H9 (cell line): ENCODE data around the gene CCIN. TPM values are rescaled to one million over a fixed set of nuclear protein-coding genes. Genes with fewer than 3 reads are reported as not detected.

Experiments used
- DNase-seq: peaks from one replicate; pipeline ENCODE4 v3.0.0-alpha.2; 2017
- H2AFZ ChIP-seq: one replicate; pipeline ENCODE4 v1.6.1; 2013; ENCODE audit warnings: mild to moderate bottlenecking, low read length, control low read depth, moderate library complexity
- H2AK5ac ChIP-seq: 2 replicates; pipeline ENCODE4 v1.6.1; 2013; ENCODE audit warnings: low read length, control low read depth, mixed read lengths; ENCODE audit not compliant: insufficient read length
- H2BK120ac ChIP-seq: one replicate; pipeline ENCODE4 v1.6.1; 2013; ENCODE audit warnings: low read depth, mild to moderate bottlenecking, low read length, control low read depth, inconsistent platforms; ENCODE audit not compliant: poor library complexity, severe bottlenecking
- H2BK12ac ChIP-seq: 2 replicates; pipeline ENCODE4 v1.6.1; 2013; ENCODE audit warnings: low read length, control low read depth, mixed read lengths, low read depth; ENCODE audit not compliant: insufficient read length
- H2BK15ac ChIP-seq: 2 replicates; pipeline ENCODE4 v1.6.1; 2013; ENCODE audit warnings: low read depth, low read length, control low read depth
- H2BK20ac ChIP-seq: one replicate; pipeline ENCODE4 v1.6.1; 2013; ENCODE audit warnings: low read depth, mild to moderate bottlenecking, low read length, control low read depth, inconsistent platforms; ENCODE audit not compliant: poor library complexity, severe bottlenecking
- H2BK5ac ChIP-seq: 2 replicates; pipeline ENCODE4 v1.6.1; 2013; ENCODE audit warnings: low read length, control low read depth, mixed read lengths; ENCODE audit not compliant: insufficient read length
- H3K14ac ChIP-seq: 2 replicates; pipeline ENCODE4 v1.6.1; 2013; ENCODE audit warnings: low read length, control low read depth; ENCODE audit not compliant: insufficient read depth
- H3K18ac ChIP-seq: 2 replicates; pipeline ENCODE4 v1.6.1; 2013; ENCODE audit warnings: low read depth, mild to moderate bottlenecking, mixed read lengths, low read length, control low read depth; ENCODE audit not compliant: insufficient read length
- H3K23ac ChIP-seq: 2 replicates; pipeline ENCODE4 v1.6.1; 2013; ENCODE audit warnings: low read length, control low read depth, mixed read lengths, low read depth; ENCODE audit not compliant: insufficient read length
- H3K23me2 ChIP-seq: 2 replicates; pipeline ENCODE4 v1.6.1; 2013; ENCODE audit warnings: low read depth, mild to moderate bottlenecking, mixed read lengths, low read length, control low read depth; ENCODE audit not compliant: insufficient read length, poor library complexity, severe bottlenecking
- H3K27ac ChIP-seq: 2 replicates; pipeline ENCODE4 v1.5.1; 2013; ENCODE audit warnings: low read length, control low read depth, mixed read lengths, low read depth; ENCODE audit not compliant: insufficient read length
- H3K27me3 ChIP-seq: 2 replicates; pipeline ENCODE4 v1.6.1; 2013; ENCODE audit warnings: low read length, control low read depth, inconsistent platforms; ENCODE audit not compliant: insufficient read depth
- H3K4ac ChIP-seq: 2 replicates; pipeline ENCODE4 v1.6.1; 2013; ENCODE audit warnings: low read depth, mild to moderate bottlenecking, control low read depth, inconsistent platforms, low read length, moderate library complexity
- H3K4me1 ChIP-seq: 2 replicates; pipeline ENCODE4 v1.6.1; 2013; ENCODE audit warnings: low read length, control low read depth, inconsistent platforms; ENCODE audit not compliant: insufficient read depth
- H3K4me2 ChIP-seq: 2 replicates; pipeline ENCODE4 v1.6.1; 2013; ENCODE audit warnings: low read length, control low read depth, mixed read lengths; ENCODE audit not compliant: insufficient read length, insufficient read depth
- H3K56ac ChIP-seq: 2 replicates; pipeline ENCODE4 v1.6.1; 2013; ENCODE audit warnings: low read depth, mild to moderate bottlenecking, mixed read lengths, low read length, control low read depth; ENCODE audit not compliant: insufficient read length
- H3K79me1 ChIP-seq: 2 replicates; pipeline ENCODE4 v1.6.1; 2013; ENCODE audit warnings: low read depth, mild to moderate bottlenecking, moderate library complexity, low read length, control low read depth, inconsistent platforms; ENCODE audit not compliant: insufficient read depth, poor library complexity, severe bottlenecking
- H3K79me2 ChIP-seq: 2 replicates; pipeline ENCODE4 v1.6.1; 2013; ENCODE audit warnings: low read length, control low read depth, inconsistent platforms; ENCODE audit not compliant: insufficient read depth
- H3K9ac ChIP-seq: 2 replicates; pipeline ENCODE4 v1.6.1; 2013; ENCODE audit warnings: low read length, control low read depth, mixed read lengths; ENCODE audit not compliant: insufficient read length; ENCODE audit errors: extremely low read depth
- H3K9me3 ChIP-seq: one replicate; pipeline ENCODE4 v1.6.1; 2013; ENCODE audit warnings: low read depth, low read length, inconsistent platforms; ENCODE audit not compliant: control insufficient read depth
- H3T11ph ChIP-seq: one replicate; pipeline ENCODE4 v1.6.1; 2013; ENCODE audit warnings: mild to moderate bottlenecking, low read length, control low read depth, inconsistent platforms
- H4K20me1 ChIP-seq: one replicate; pipeline ENCODE4 v1.6.1; 2013; ENCODE audit not compliant: control insufficient read depth, insufficient read length, insufficient read depth
- H4K5ac ChIP-seq: 2 replicates; pipeline ENCODE4 v1.6.1; 2013; ENCODE audit warnings: low read depth, mild to moderate bottlenecking, mixed read lengths, low read length, control low read depth; ENCODE audit not compliant: insufficient read length
- H4K8ac ChIP-seq: replicated peaks from 2 replicates; pipeline ENCODE4 v1.6.1; 2013; ENCODE audit warnings: low read length, control low read depth, mixed read lengths, low read depth; ENCODE audit not compliant: insufficient read length
- H4K91ac ChIP-seq: 2 replicates; pipeline ENCODE4 v1.6.1; 2013; ENCODE audit warnings: low read depth, mild to moderate bottlenecking, moderate library complexity, mixed read lengths, low read length, control low read depth; ENCODE audit not compliant: insufficient read length
- H3K27ac Mint-ChIP-seq, 3 experiments: 2 replicates in 2 of 3; 3 replicates in 1 of 3; pipeline ENCODE4 v1.8.0; 2020 to 2021; ENCODE audit warnings: mixed read lengths in 3 of 3, mild to moderate bottlenecking in 1 of 3, moderate library complexity in 1 of 3
- H3K27me3 Mint-ChIP-seq: 2 replicates; pipeline ENCODE4 v1.8.0; 2021; ENCODE audit warnings: low read depth, mild to moderate bottlenecking, moderate library complexity, mixed read lengths
- H3K36me3 Mint-ChIP-seq, 3 experiments: 2 replicates in 2 of 3; 3 replicates in 1 of 3; pipeline ENCODE4 v1.8.0; 2020 to 2021; ENCODE audit warnings: low read depth in 3 of 3, mixed read lengths in 3 of 3; ENCODE audit not compliant: insufficient read depth in 1 of 3
- H3K4me1 Mint-ChIP-seq, 2 experiments: 2 replicates each; pipeline ENCODE4 v1.8.0; 2020; ENCODE audit warnings: mixed read lengths in 2 of 2
- H3K4me3 Mint-ChIP-seq, 2 experiments: 2 replicates in 1 of 2; 3 replicates in 1 of 2; pipeline ENCODE4 v1.8.0; 2020 to 2021; ENCODE audit warnings: mild to moderate bottlenecking in 2 of 2, mixed read lengths in 2 of 2, moderate library complexity in 1 of 2
- H3K9me3 Mint-ChIP-seq, 2 experiments: 2 replicates in 1 of 2; 3 replicates in 1 of 2; pipeline ENCODE4 v1.8.0; 2020; ENCODE audit warnings: mild to moderate bottlenecking in 2 of 2, mixed read lengths in 2 of 2, moderate library complexity in 1 of 2
- WGBS: extraction: QIAGEN DNeasy Blood & Tissue Kit; methylation state at CpG from one replicate; pipeline ENCODE4 v1.1.7; 2013; ENCODE audit warnings: missing lambda C conversion rate, low lambda C conversion rate, mixed read lengths; ENCODE audit not compliant: insufficient read length; ENCODE audit errors: extremely low coverage; 5-methylcytosine and 5-hydroxymethylcytosine counted together
- total RNA-seq: library from RNA; stranded (reverse); gene quantifications from 2 replicates; pipeline ENCODE4 v1.2.1, GENCODE V29; 2021
- TF ChIP-seq, protein P1 (sequence below): fragments of 200-600 bp; sonication (generic); conservative IDR thresholded peaks from 3 replicates; pipeline ENCODE4 v1.8.0; 2021; ENCODE audit warnings: antibody characterized with exemption, mild to moderate bottlenecking

CCIN gene
- total RNA-seq, 1 experiment from 2014 or later, result not detected

DNA sequence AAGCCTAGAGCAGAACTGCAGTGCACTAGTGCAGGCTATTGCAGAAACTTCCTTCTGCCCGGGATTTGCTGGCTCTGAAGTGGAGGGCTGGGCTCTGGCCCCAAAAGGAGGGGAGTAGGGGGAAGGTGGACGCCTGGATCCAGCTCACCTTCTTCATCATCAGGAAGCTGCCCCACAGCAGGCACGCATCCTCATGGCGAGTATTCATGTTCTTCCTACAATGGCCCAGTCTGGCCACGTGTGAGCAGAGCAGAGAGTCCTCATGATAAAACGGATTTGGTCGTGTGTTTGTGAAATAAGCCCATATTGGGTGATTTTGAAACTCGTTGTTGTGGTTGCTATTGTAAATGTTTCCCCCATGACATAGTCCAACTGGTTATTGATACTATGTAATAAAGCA, 40.8 kb upstream of the CCIN start:
- Histone ChIP-seq H3K79me2 (no peaks in the 10 kb centered on the region), H3K27me3 (no peaks in the 10 kb centered on the region), H2AK5ac (no peak overlapping the region), H3K23ac (no peak overlapping the region), H4K5ac (no peak overlapping the region), H3K4ac (no peak overlapping the region), H4K8ac (no peak overlapping the region), H3K18ac (no peak overlapping the region), H2BK120ac (no peak overlapping the region), H2BK20ac (no peak overlapping the region), H3K9me3 (no peaks in the 10 kb centered on the region), H3K9ac (no peak overlapping the region), H3T11ph (no peak overlapping the region), H3K4me1 (peaks cover 2% of the 10 kb centered on the region; the same call in 1 of the 2 replicates), H2AFZ (no peak overlapping the region), H2BK5ac (no peak overlapping the region), H3K56ac (no peak overlapping the region), H2BK12ac (no peak overlapping the region), H3K27ac (no peak overlapping the region), H4K20me1 (no peaks in the 10 kb centered on the region), H2BK15ac (no peak overlapping the region), H3K23me2 (no peaks in the 10 kb centered on the region), H4K91ac (no peak overlapping the region), H3K4me2 (no peak overlapping the region), H3K79me1 (no peaks in the 10 kb centered on the region), H3K14ac (no peak overlapping the region)
- Mint-ChIP-seq H3K9me3 (no peaks in the 10 kb centered on the region), H3K27me3 (peaks cover 40% of the 10 kb centered on the region), H3K36me3 (no peaks in the 10 kb centered on the region; a peak in 1 of 7 replicates), H3K4me1 (peaks cover 12 to 25% of the 10 kb centered on the region in 2 experiments), H3K4me3 (no peak overlapping the region), H3K27ac (no peak overlapping the region)
- WGBS, result no CpG with 5 or more reads among the region's 8 CpGs
- TF ChIP-seq, protein P1, sequence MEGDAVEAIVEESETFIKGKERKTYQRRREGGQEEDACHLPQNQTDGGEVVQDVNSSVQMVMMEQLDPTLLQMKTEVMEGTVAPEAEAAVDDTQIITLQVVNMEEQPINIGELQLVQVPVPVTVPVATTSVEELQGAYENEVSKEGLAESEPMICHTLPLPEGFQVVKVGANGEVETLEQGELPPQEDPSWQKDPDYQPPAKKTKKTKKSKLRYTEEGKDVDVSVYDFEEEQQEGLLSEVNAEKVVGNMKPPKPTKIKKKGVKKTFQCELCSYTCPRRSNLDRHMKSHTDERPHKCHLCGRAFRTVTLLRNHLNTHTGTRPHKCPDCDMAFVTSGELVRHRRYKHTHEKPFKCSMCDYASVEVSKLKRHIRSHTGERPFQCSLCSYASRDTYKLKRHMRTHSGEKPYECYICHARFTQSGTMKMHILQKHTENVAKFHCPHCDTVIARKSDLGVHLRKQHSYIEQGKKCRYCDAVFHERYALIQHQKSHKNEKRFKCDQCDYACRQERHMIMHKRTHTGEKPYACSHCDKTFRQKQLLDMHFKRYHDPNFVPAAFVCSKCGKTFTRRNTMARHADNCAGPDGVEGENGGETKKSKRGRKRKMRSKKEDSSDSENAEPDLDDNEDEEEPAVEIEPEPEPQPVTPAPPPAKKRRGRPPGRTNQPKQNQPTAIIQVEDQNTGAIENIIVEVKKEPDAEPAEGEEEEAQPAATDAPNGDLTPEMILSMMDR, result no peak
- DNase-seq, result no peak
